GM21737 (cell line): ENCODE data around the gene RASGRP2.

Source experiments
- ATAC-seq: cut with Tn5 transposase; IDR thresholded peaks from one replicate; pipeline ENCODE4 v1.9.1; 2021; ENCODE audit warnings: mild to moderate bottlenecking, moderate library complexity; ENCODE audit not compliant: unreplicated experiment

RASGRP2 gene

DNA sequence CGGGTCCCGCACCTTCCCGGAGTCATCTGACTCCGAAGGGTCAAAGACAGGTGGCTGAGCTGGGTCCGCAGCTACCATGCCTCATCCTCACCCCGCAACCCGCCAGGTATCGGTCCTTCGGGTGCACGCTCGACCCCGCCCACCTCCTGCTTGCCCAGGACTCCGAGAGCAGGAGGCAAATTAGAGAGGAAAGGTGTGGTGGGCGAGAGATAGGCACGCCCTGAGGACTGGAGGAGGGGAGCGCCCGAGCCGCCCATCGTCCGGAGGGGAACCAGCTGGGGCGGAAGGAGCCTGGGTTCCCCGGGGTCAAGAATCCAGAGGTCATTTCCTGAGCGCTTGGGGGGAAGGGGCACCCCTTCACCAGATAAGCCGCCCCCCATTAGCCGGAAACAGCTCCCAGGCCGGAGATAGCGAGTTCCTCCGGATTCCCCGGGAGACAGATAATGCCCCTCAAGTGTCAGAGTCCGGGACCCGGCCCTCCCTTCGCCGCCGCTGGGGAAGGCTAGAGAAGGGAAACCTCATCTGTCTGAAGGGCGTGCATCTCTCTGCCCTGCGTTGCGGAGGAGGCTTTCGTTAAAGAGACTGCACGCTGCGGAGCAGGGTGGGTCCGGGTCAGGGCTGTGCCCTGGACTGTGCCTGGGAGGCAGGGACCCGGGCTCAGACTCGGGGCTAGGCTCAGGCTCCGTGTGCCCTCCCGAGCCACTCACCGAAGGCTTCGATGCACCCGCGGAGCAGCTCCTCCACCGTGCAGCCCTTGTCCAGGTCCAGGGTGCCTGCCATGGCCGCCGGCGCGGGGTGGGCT, 1.7 kb downstream of the RASGRP2 start:
- ATAC-seq, result no peak

DNA sequence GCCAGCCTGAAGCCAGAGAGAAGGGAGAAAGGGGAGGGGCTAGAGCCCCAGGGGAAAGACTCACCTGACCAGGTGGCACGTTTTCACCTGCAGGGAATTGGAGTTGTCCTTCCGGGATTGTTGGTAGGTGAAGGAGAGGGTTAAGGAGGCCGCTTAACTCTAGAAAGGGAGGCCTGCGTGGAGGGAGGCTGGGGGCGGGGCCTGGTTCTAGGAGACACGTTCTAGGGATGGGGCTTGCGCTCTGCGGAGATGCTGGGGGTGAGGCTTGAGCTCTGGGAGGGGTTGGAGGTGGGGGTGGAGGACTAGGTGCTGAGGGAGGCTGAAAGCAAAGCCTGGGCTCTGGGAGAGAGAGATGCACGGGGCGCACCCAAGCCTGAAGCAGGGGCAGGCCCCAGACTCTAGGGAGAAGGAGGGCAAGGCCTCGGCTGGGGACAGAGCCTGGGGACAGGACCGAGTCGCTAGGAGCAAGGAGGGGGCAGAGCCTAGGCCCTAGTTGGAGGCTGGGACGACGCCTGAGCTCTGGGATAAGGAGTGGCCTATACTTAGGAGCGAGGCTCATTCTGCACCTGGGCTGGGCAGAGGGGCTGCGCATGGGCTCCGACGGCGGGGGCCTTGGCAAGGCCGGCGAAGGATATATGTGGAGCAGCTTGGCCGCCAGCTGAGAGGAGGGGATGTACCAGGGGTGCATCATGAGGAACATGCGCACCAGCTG, 2.4 kb downstream of the RASGRP2 start:
- no peak for ATAC-seq

DNA sequence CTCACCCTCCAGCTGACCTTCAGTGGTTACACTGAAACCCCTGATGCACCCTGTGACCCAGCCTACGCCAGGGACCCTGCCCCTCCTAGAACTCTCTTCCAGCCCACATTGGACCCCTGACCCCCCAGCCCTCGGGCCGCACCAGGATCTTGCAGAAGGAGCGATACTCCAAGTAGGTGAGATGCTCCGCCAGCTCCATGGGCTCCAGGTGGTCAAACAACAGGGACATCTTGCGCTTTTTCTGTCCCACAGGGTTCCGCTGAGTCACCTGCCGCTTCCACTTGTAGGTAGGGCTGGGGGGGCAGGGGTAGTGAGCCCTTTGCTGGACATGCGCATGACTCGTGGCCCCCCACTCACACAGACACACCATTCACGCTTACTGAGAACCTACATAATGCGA, 4.1 kb downstream of the RASGRP2 start:
- no peak for ATAC-seq

DNA sequence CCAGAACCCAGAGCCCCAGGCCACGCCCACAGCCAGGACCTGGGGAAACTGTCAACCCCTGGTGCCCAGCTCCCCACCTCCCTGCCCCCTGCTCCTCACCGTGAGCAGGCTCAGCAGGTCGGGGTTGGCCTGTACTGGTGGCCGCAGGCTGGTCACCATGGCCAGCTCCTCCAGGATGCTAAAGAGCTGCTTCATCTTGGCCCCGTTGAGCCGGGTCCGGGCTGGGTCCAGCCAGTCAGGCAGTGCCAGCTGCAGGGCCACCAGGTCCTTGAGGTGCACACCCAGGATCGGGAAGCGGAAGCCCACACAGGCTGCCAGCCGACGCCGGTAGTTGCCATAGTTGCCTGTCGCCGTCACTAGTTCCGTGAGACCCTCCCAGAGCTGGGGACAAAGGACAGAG, 7.3 kb downstream of the RASGRP2 start:
- no peak for ATAC-seq

DNA sequence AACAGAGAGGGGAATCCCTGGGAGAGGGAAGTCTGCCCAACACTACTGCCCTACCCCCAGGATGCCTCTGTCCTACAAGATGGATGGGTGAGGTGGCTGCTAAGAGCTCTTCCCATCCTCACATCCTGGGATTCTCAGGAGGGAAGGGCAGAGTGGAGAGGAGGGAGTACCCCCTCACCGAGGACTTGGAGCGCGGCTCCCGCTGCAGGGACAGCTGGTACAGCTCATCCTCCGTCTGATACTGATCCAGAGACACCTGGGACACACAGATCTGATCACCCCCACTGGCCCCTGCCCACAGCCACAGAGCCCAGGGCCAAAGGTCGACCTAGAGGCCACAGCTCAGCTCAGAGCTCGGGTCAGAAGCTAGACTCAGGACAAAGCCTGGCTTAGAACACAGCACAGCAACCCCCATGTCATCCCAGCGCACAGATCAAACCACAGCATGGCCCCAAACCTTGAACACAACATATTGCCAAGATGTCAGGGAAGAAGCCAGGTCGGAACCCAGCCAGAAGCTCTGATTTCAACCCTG, 8.2 kb downstream of the RASGRP2 start:
- no peak for ATAC-seq

DNA sequence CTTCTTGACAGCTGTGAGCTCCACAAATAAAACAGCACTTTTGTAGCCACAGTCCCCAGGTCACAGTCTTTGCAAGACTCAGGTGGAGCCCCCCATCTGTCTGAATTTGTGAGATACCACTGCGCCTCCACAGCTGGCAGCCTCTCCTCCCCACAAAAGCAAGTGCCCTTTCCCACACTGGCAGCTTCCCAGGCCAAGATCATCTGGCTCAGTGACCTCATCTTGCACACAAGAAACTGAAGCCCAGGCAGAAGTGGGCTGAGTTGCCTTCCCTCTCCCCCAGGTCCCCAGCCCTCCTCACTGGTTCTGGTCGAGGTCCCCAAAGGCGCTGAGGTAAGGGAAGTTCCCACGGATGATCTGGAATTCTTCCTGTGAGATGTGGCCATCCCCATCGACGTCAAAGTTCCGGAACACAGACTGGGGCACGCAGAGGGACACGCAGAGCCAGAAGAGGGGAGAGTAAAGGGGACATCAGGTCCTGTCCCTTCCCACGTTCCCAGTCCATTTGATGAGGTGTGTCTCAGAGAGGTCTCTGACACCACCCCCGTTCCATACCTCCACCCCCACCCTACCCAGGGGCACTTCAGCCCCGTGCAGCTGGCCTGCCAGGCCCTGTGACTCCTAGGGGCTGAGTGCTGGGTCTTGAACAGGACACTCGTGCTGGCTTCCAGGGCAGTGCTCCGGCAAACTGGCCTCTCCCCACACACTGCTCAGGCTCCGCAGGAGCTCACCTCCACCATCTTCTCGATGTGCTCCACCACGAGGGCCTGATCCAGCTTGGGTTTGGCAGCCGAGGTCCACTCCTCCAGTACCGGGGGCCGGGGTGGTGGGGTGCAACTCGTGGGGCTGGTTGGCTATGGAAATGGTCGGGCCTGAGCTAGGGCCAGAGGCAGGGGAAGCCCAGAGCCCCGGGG, 8.9 kb downstream of the RASGRP2 start:
- ATAC-seq, result no peak

DNA sequence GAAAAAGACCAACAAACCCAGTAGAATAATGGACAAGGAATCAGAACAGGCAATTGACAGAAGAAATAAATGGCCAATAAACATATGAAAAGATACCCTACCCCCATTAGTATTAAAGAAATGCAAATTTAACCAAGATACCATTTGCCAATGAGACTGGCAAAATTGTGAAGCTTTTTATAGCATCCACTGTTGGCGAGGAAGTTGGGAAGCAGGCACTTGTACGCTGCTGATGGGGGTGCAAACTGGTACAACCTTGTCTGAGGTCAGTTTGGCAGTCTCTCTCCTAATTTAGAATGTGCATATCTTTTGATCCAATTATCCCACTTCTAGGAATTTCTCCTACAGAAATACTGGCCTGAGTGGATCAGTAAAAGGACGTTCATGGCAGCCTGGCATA, 12.3 kb downstream of the RASGRP2 start:
- ATAC-seq, result no peak

DNA sequence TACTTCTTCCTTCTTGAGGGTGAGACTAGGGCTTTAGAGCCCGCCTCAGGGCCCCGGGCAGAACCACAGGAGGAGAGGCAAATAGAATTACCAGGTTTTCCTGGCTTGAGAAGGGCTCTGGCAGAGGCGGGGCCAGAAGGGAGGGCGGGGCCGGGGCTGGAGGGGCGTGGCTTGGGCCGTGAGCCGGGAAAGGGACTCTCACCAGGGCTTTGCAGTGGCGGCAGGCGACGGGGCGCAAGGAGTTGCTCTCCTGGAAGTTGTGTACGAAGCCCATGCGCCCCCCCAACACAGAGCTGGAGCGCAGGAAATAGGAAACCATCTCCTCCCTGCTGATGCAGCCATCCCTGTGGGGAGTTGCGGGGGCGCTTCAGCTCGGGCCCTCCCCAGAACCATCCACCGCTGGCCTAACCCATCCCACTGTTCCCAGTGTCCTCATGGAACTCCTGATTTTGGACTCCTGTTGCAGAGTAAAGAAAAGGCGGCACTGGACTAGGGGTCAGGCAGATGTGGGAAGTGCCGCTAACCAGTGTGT, 14.0 kb downstream of the RASGRP2 start:
- no peak for ATAC-seq

DNA sequence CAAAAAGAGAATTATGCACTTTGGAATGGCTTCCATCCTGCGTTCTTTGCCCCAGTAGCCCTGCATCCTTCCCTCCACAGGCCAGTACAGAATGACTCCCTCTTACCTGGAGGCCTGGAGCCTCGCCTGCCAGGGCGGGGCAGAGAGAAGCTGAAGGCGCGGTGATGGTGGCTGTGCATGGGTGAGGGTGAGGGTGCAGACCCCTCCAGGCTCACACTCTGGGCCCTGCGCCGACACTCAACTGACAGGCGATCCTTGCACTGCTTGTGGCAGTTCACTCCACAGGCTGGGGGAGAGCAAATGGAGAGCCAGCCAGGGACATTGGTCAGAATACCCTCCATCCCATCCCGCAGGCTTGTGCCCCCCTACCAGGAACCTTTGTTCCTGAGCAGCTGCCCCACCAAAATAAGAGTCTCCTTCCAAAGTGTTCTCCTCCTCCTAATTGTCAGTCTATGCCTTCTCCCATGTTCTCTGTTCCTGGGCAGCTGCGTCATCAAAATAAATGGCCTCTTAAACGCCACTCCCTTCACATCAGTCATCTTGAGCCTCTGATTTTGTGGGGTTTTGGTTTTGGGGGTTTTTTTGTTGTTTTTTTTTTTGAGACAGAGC, 15.1 kb downstream of the RASGRP2 start:
- ATAC-seq, result no peak

DNA sequence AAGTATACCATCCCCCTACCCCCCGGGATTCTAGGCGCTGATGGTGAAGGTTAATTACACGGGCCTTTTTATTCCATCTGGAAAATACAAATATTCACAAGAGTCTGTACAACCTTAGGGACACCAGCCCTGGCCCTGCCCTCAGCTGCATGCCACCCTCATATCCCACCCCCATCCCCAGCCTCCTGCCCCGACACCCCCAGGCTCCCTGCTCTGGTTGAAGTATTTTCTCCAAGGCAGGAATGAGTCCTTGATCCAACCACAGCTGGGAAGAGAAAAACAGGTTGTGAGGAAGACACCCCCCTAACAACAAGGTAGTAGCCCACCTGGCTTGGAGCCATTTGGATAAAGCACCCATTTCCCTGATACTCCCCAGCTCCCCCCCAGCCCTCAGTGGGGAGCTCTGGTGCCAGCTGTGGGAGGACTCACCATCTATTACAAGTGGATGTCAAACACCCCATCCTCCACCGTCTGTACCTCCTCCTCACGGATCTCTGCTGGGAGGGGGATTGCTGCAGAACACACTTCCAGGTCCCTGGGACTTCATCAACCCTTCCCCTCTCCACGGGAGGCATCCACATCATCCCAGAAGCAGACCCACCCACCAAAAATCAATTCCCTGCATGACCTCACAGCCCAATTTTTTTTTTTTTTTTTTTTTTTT, 16.9 kb downstream of the RASGRP2 start:
- no peak for ATAC-seq

DNA sequence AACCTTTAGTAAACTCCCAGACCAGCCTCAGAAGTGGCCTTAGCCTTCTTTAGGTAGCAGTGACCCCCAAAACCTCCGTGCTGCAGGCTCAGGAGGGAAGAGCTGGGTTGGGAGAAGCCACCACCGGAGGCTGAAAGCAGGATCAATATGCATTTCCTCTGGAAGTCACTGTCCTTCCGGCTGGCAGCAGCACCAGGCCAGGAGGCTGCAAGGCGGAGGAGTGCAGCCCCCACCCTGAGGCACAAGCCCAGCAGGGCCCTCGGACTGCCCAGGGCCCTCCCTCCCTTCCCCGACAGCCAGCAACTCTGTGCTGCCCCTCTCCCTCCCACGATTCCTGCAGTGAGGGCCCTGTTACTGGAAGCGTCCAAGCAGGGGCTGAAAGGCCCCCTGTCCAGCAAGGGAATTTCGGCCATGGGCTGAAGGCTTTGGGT, 17.7 kb downstream of the RASGRP2 start:
- no peak for ATAC-seq

DNA sequence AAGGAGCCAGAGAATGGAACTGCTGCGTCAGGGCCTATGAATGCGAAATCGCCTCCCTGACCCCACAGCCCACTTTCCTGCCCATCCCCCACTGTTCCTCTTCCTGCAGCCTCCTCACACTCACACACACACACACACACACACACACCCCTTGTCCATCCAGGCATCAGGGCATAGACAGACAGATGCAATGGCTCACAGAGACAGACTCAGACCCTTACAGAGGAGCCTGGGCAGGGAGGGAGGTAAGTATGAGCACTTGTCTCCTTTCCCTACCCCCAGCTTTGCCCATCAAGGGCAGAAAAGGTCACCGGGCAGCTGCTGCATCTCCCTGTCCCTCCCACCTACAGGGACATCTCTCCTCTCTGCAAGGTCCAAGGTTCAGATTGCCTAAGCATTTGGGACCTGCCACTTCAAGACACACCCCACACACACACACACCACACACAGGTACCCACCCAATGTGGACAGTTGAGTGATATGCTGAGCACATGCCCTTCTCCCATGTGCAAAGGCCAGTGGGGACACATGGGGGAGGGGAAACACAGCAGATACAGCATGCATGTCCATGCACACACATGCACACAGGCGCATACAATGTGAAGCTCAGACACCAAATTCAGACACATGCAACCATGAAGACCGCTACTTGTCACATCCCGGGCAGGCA, 18.9 kb downstream of the RASGRP2 start:
- ATAC-seq, result no peak

DNA sequence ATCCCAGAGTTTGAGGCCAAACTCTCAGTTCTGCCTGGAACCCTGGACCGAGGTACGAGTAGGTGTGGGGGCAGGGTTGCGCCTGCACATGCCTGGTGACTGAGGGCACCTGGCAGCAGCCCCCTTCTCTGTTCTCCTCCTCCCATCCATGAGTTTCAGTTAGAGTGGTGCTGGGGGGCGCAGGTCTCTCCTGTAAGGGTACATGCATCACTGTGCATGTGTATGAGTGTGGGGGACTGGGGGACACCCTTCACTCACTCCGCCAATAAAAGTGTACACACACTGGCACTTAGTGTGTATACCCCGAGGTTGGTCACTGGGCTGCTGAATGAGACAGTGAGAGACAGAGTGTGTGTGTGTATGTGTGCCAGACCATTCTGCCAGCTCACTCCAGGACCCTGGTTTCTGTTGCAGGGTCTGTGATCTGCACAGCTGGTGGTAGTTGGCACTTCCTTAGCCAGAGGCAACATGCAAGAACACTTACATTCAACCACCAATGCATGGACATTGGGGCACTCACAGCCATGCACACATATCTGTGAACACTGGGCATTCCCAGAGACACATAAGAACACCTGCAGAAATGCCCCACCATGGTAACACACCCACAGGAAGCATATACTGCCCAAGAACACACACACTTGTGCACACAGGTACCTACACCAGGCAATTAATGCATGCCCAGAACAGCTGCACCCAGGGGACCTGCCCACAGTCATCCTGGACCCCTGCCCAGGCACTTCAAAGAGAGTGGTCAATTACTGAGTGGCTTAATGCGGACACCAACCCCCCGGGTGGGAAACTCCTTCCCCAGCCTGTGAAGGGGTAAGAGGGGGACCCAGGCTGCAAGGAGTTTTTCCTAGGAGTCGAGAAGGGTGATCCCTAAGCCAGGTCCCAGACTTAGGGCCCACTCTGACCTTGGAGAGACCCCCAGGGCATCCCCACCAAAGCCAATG, 19.8 kb downstream of the RASGRP2 start:
- ATAC-seq, result no peak

DNA sequence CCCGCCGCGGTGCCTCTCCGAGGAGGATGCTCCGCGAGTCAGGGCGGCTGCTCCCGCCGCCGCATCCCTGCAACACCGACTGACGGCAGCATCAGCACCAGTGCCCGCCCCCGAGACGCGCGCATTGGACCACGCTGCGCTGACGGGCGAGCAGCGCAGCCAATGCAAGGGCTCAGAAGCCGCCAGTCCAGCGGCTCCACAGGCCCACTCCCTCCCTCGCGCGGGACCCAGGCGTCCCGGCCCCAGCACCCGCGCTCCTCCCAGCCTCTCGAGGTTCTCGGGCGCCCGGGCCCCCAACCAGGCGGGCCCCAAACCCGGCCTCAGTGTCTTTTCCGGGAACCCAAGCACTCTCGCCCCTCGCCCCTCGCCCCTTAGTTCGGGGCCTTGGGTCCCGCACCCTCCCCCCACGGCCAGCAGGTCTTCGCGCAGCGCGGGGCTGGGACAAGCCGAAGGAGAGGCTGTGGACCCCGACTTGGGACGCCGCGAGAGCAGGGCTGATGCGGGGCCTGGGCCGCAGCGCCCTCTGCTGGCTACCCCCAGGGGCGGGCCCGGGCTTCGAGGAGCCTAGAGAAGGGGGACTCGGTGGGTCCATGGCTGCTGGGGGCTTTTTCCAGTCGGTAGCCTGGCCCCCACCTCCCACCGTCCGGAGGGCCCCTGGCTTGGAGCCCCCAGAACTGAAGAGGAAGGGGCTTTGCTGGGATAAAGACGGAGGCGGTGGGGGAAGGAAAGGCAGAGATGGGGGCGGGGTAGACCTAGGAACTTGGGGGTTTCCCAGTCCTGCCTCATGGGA, 20.6 kb downstream of the RASGRP2 start, which contains the start of gene NRXN2:
TSS of gene NRXN2 (minus strand) at position 81 of the 790 bp plus-strand sequence. CDS start 9,498 bp downstream, outside the sequence.
- peak; percentile 84 for ATAC-seq

DNA sequence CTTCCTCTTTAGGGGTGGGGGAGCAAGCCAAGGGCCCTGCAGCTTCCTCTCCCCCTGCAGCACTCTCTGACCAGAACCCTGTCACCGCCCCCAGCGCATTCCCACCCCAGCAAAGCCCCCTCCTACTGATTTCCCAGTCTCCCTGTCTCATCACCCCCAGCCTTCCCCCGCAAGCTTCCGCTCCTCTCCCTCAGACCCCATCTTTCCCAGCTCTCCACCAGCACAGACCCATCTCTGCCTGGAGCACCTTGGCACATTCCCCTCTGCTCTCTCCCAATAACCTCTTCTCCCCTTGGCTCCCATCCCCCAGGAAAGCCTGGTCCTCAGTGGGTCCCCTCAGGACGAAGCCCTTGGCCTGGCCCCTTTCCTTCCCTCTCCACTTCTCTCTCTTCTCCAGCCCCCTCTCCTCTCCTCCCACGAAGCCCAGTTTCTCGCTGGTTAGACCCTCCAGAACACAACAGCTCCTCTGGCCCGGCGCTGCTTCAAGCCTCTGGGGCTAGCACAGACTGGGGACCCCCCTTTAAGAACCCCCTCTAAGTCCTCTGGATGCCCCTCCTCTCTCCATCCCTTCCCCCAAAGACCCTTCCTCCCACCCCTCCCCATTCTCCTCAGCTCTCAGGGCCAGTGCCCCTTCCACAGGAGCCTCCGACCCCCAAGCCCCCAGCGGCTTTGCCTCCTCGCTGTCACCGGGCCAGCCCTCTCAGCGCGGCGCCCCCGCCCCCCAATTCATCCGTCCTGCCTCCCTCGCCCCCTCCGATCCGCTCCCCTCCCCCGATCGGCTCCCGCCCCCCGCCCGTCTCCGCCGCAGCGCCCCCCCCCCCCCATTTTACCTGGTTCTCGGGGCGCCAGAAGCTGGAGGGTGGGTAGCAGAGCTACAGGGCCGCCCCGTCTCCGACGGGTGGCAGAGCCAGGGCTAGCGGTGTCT, 21.5 kb downstream of the RASGRP2 start:
- no peak for ATAC-seq

DNA sequence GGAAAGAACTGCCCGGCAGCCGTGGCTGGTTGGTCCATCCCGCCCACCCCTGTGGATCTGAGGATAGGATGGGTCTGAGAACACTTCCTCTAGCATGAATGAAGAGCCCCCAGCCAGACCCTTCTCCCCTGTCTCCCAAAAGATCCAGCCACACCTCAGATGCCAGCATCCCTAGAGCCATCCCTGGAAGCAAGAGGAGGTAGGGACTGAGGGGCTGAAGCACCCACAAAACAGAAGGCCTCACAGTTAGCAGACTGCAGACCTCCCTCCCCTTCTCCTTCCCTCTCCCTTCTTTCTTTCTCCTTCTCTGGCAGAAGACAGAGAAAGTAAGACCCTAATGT, 22.6 kb downstream of the RASGRP2 start:
- ATAC-seq, result no peak
